Ascending aorta (tissue), 2 donors: ENCODE results near the gene XYLT1. TPM values are rescaled to one million over a fixed set of nuclear protein-coding genes. Genes with fewer than 3 reads are reported as not detected.

Experiments
- DNase-seq, 2 donors: peaks; one replicate each; pipeline ENCODE4 v3.0.0-alpha.2; 2019; ENCODE audit warnings: low spot score in 2 of 2
- H3K27ac ChIP-seq, 2 donors: fragments of 200-600 bp; sonication (generic); one replicate each; pipeline ENCODE4 v1.5.1; 2016 to 2017; ENCODE audit warnings: mild to moderate bottlenecking in 1 of 2
- H3K27me3 ChIP-seq: fragments of 200-600 bp; sonication (generic); one replicate; pipeline ENCODE4 v1.5.1; 2017
- H3K36me3 ChIP-seq, 2 donors: fragments of 200-600 bp; sonication (generic); one replicate each; pipeline ENCODE4 v1.5.1; 2016
- H3K4me1 ChIP-seq, 2 donors: fragments of 200-600 bp; sonication (generic); one replicate each; pipeline ENCODE4 v1.5.1; 2016 to 2017; ENCODE audit warnings: mild to moderate bottlenecking in 1 of 2
- H3K4me3 ChIP-seq, 2 donors: fragments of 200-600 bp; sonication (generic); one replicate each; pipeline ENCODE4 v1.5.1; 2016 to 2017; ENCODE audit warnings: mild to moderate bottlenecking in 1 of 2
- H3K9me3 ChIP-seq, 2 donors: fragments of 200-600 bp; sonication (generic); one replicate each; pipeline ENCODE4 v1.5.1; 2016
- intact Hi-C: fragments of 100-400 bp; cut with DNase I; formaldehyde crosslinking; loops from one replicate; pipeline ENCODE4 v1.15.1; 2023
- total RNA-seq: library from RNA; depleted of rRNA; stranded (reverse); fragments of >200 nt; gene quantifications from one replicate; pipeline ENCODE4 v1.1.0, GENCODE V29; 2016
- TF ChIP-seq, protein P1 (sequence below), 3 experiments: fragments of 200-600 bp in 2 of 3; fragments of 450-650 bp in 1 of 3; sonication (generic) in 2 of 3; IDR thresholded peaks; one replicate each; pipeline ENCODE4 v1.5.1; 2016 to 2019; ENCODE audit warnings: antibody characterized with exemption in 3 of 3, mild to moderate bottlenecking in 1 of 3, moderate library complexity in 1 of 3

XYLT1 gene
- total RNA-seq, 1 donor from 2014 or later: 6.7 TPM

DNA sequence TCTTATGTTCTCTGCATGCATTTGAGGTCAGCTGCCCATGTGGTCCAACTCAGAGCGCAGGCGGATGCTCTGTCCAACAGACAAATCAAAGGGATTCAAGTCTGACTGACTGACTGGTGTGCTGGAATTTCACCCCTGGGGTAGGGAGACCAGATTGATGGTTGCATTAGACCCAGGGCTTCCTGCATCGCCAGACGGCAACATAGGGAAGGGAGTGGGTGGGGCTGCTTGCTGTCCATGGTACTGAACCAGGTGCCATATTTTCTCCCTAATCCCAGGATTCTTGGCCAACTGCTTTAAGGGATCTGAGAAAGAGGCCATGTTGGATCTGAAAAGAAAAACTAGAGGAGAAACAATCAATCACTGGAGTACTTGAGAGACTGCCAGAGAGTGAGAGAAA lies 332.0 kb downstream of the XYLT1 start:
- peaks cover 6 to 50% of the 10 kb centered on the region in 2 donors for H3K36me3 ChIP-seq
- TF ChIP-seq, protein P1, sequence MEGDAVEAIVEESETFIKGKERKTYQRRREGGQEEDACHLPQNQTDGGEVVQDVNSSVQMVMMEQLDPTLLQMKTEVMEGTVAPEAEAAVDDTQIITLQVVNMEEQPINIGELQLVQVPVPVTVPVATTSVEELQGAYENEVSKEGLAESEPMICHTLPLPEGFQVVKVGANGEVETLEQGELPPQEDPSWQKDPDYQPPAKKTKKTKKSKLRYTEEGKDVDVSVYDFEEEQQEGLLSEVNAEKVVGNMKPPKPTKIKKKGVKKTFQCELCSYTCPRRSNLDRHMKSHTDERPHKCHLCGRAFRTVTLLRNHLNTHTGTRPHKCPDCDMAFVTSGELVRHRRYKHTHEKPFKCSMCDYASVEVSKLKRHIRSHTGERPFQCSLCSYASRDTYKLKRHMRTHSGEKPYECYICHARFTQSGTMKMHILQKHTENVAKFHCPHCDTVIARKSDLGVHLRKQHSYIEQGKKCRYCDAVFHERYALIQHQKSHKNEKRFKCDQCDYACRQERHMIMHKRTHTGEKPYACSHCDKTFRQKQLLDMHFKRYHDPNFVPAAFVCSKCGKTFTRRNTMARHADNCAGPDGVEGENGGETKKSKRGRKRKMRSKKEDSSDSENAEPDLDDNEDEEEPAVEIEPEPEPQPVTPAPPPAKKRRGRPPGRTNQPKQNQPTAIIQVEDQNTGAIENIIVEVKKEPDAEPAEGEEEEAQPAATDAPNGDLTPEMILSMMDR (IDR thresholded peaks at IDR 0.05): no peak
- H3K9me3 ChIP-seq: no peaks in the 10 kb centered on the region
- DNase-seq: no peak
- H3K27me3 ChIP-seq: no peaks in the 10 kb centered on the region
- intact Hi-C loops: no loop called here
- no peak overlapping the region for H3K4me3 ChIP-seq
- no peak overlapping the region for H3K27ac ChIP-seq
- H3K4me1 ChIP-seq: no peaks in the 10 kb centered on the region

DNA sequence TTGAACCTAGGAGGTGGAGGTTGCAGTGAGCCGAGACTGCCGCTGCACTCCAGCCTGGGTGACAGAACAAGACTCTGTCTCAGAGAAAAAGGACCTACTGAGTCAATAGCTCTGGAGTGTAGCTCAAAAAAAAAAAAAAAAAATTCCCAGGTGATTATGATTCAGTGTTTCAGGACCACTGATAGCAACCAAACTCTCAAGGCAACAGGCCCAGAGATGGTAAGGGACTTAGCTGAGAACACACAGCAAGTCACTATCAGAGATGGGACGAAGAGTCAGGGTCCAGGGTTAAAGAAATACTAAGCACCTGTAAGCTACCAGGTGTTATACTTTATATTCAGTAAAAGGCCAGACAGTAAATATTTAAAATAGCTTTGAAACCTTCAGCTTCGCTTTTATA lies 335.3 kb downstream of the XYLT1 start:
- H3K27me3 ChIP-seq: no peaks in the 10 kb centered on the region
- intact Hi-C loops: no loop called here
- H3K4me1 ChIP-seq: no peaks in the 10 kb centered on the region
- H3K27ac ChIP-seq: no peak overlapping the region
- TF ChIP-seq, protein P1 (IDR thresholded peaks at IDR 0.05): no peak
- no peak for DNase-seq
- no peaks in the 10 kb centered on the region for H3K9me3 ChIP-seq
- peaks cover 3 to 56% of the 10 kb centered on the region in 2 donors for H3K36me3 ChIP-seq
- no peak overlapping the region for H3K4me3 ChIP-seq

DNA sequence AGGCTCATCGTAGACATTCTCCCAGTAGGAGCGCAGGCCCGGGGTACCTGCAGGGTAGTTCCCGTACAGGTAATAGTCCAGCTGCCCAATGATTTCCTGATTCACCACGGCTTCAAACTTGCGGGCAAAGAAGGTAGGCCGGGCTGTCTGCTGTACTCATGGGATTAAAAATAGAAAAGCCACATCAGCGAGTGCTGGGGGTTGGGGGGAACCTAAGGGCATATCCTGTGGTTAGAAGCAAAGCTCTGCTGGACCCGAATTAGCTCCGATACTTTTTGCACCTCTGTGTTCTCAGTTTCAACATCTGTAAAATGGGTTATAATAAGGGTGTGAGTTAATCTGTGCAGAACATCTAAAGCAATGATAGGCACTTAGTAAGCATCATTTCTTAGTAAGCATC lies 336.2 kb downstream of the XYLT1 start:
- H3K4me3 ChIP-seq: no peak overlapping the region
- H3K9me3 ChIP-seq: no peaks in the 10 kb centered on the region
- H3K27ac ChIP-seq: no peak overlapping the region
- intact Hi-C loops: no loop called here
- no peaks in the 10 kb centered on the region for H3K4me1 ChIP-seq
- no peaks in the 10 kb centered on the region for H3K27me3 ChIP-seq
- DNase-seq: peak in 1 of 2 donors; percentile 12
- H3K36me3 ChIP-seq: peaks cover under 1 to 50% of the 10 kb centered on the region in 2 donors
- TF ChIP-seq, protein P1 (IDR thresholded peaks at IDR 0.05): no peak

DNA sequence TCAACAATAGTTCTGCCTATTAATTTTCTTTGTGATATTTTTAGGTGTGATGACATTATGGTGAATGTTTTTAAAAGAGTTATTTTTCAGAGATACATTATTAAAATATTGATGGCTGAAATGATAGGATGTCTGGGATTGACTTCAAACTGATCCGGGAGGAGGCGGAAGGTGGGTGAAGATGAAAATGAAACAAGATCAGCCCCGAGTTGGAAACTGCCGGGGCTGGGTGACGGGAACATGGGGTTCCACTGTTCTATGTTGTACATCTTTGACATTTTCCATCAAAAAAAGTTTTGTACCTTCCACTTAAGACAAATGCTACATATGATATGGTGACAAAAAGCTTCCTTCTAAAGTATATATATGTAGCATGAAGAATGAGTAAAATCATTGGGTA lies 336.9 kb downstream of the XYLT1 start:
- no peak overlapping the region for H3K4me3 ChIP-seq
- no peak overlapping the region for H3K27ac ChIP-seq
- no peak for DNase-seq
- H3K27me3 ChIP-seq: no peaks in the 10 kb centered on the region
- peaks cover 0 to 44% of the 10 kb centered on the region in 2 donors for H3K36me3 ChIP-seq
- no peaks in the 10 kb centered on the region for H3K9me3 ChIP-seq
- intact Hi-C loops: no loop called here
- no peaks in the 10 kb centered on the region for H3K4me1 ChIP-seq
- TF ChIP-seq, protein P1 (IDR thresholded peaks at IDR 0.05): no peak

DNA sequence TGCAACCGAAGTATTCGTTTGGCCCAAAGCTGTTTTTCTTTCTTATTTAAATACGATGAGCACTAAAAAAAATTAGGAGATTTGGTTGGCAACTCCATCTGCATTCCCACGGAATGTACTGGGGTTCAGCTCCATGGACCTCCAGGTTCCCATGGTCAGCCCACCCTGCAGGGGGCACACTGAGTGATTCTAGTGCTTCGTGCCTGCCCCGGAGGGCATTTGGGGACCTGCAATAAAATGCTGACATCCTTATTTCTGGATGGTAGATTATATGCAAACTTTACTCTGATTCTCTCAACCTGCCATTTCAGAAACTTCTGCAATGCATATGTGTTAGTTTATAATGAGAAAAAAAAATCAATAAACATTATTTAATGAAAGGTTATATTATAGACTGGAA lies 339.4 kb downstream of the XYLT1 start:
- Histone ChIP-seq H3K9me3 (no peaks in the 10 kb centered on the region), H3K4me1 (no peaks in the 10 kb centered on the region), H3K36me3 (peaks cover 5 to 50% of the 10 kb centered on the region in 2 donors), H3K4me3 (no peak overlapping the region), H3K27ac (no peak overlapping the region), H3K27me3 (no peaks in the 10 kb centered on the region)
- TF ChIP-seq, protein P1 (IDR thresholded peaks at IDR 0.05): no peak
- intact Hi-C loops: no loop called here
- no peak for DNase-seq

DNA sequence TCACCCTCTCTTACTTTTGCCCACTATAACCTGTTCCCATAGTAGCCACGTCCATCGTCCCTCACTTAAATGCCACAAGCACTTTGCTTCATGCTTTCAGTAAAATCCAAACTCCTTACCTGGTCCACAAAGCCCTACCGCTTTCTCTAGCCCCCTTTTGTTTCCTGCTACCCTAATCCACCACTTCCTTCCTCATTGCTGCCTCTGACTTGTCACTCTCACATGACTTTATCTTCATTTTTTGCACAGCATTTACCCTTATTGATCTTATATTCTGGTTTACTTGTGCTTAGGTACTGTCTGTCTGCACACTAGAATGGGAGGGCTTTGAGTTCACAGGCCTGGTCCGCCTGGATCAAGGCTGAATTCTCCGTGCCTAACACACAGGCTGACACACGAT lies 340.0 kb downstream of the XYLT1 start:
- no peaks in the 10 kb centered on the region for H3K4me1 ChIP-seq
- intact Hi-C loops: no loop called here
- no peaks in the 10 kb centered on the region for H3K9me3 ChIP-seq

More for the DNA sequence above, 340.0 kb downstream of the XYLT1 start:
- H3K4me3 ChIP-seq: no peak overlapping the region
- DNase-seq: no peak
- TF ChIP-seq, protein P1 (IDR thresholded peaks at IDR 0.05): no peak
- H3K27ac ChIP-seq: no peak overlapping the region
- peaks cover 5 to 52% of the 10 kb centered on the region in 2 donors for H3K36me3 ChIP-seq
- H3K27me3 ChIP-seq: no peaks in the 10 kb centered on the region
